Endothelial cell of umbilical vein (primary cell): ENCODE data around the gene SYT7. TPM values are rescaled to one million over a fixed set of nuclear protein-coding genes. Genes with fewer than 3 reads are reported as not detected.

Experiments used
- BruUV-seq: library from RNA; stranded (reverse); fragments of 400-500 nt; replicated peaks from 2 replicates; lab custom pipeline; 2021; lab: Mats Ljungman, UMichigan
- CTCF ChIA-PET: fragments of 300-600, 350-600 bp; sonication (Branson Sonifier 250); formaldehyde crosslinking; loops from one replicate; lab custom pipeline; 2021; ENCODE audit warnings: antibody characterized with exemption, inconsistent platforms; lab: Charles Lee
- POLR2A ChIA-PET: fragments of 300-600, 350-600 bp; sonication (Branson Sonifier 250); formaldehyde crosslinking; loops from one replicate; lab custom pipeline; 2021; ENCODE audit warnings: antibody characterized with exemption, inconsistent platforms; lab: Charles Lee
- DNase-seq: peaks from one replicate; pipeline ENCODE4 v3.0.0-alpha.2; 2011; ENCODE audit warnings: low read depth, low spot score
- FAIRE-seq: peaks from 2 replicates; lab custom pipeline; 2011; peaks lifted over from hg19 to GRCh38; lab: Jason Lieb, UNC
- H2AFZ ChIP-seq: 2 replicates; pipeline ENCODE4 v1.6.0; 2012; ENCODE audit warnings: low read depth, low read length, control low read depth, inconsistent platforms
- H3K27ac ChIP-seq: 2 replicates; pipeline ENCODE4 v1.5.1; 2011; ENCODE audit warnings: low read depth, mild to moderate bottlenecking, control low read depth, low read length, moderate library complexity; ENCODE audit not compliant: insufficient read depth
- H3K27me3 ChIP-seq, 2 experiments: 2 replicates each; pipeline versions ENCODE4 v1.6.0 to v1.6.1; 2011; ENCODE audit warnings: low read length in 2 of 2, mixed read lengths in 1 of 2; ENCODE audit not compliant: control insufficient read depth in 2 of 2, insufficient read depth in 2 of 2
- H3K36me3 ChIP-seq, 2 experiments: 2 replicates in 1 of 2; 3 replicates in 1 of 2; pipeline ENCODE4 v1.5.1; 2011; ENCODE audit warnings: low read length in 2 of 2, mild to moderate bottlenecking in 1 of 2, moderate library complexity in 1 of 2; ENCODE audit not compliant: control insufficient read depth in 2 of 2, insufficient read depth in 2 of 2; ENCODE audit errors: extremely low read depth in 1 of 2
- H3K4me1 ChIP-seq: 3 replicates; pipeline ENCODE4 v1.5.1; 2011; ENCODE audit warnings: mild to moderate bottlenecking, low read length; ENCODE audit not compliant: control insufficient read depth, insufficient read depth; ENCODE audit errors: extremely low read depth
- H3K4me2 ChIP-seq: 2 replicates; pipeline ENCODE4 v1.6.1; 2011; ENCODE audit warnings: low read length, control low read depth, mixed read lengths; ENCODE audit not compliant: insufficient read depth
- H3K4me3 ChIP-seq, 3 experiments: fragments of 200-600 bp in 1 of 3; sonication (generic), shearing (Covaris generic) in 1 of 3; replicated peaks in 1 of 3; 2 replicates each; pipeline ENCODE4 v1.5.1; 2011 to 2016; ENCODE audit warnings: control low read depth in 3 of 3, low read length in 3 of 3, mild to moderate bottlenecking in 2 of 3, inconsistent platforms in 1 of 3, low read depth in 1 of 3, moderate library complexity in 1 of 3; ENCODE audit not compliant: insufficient read depth in 1 of 3
- H3K79me2 ChIP-seq: 2 replicates; pipeline ENCODE4 v1.6.0; 2012; ENCODE audit warnings: low read length, inconsistent platforms; ENCODE audit not compliant: control insufficient read depth, insufficient read depth
- H3K9ac ChIP-seq: replicated peaks from 2 replicates; pipeline ENCODE3; 2011; ENCODE audit warnings: low read length, control low read depth; ENCODE audit not compliant: insufficient read depth; ENCODE audit errors: extremely low read depth
- H3K9me1 ChIP-seq: replicated peaks from 3 replicates; pipeline ENCODE4 v1.6.0; 2011; ENCODE audit warnings: mild to moderate bottlenecking, low read length; ENCODE audit not compliant: control insufficient read depth, insufficient read depth; ENCODE audit errors: extremely low read depth
- H3K9me3 ChIP-seq: replicated peaks from 2 replicates; pipeline ENCODE4 v1.5.1; 2012; ENCODE audit warnings: low read length, inconsistent platforms; ENCODE audit not compliant: control insufficient read depth, insufficient read depth
- H4K20me1 ChIP-seq: replicated peaks from 2 replicates; pipeline ENCODE3; 2011; ENCODE audit warnings: mild to moderate bottlenecking, low read length; ENCODE audit not compliant: control insufficient read depth, insufficient read depth; ENCODE audit errors: extremely low read depth
- EZH2 ChIP-seq: IDR thresholded peaks from 2 replicates; pipeline ENCODE4 v1.6.1; 2012; ENCODE audit warnings: borderline replicate concordance, low read depth, mild to moderate bottlenecking, moderate library complexity, low read length, inconsistent platforms; ENCODE audit not compliant: severe bottlenecking
- FOS ChIP-seq: IDR thresholded peaks from 2 replicates; pipeline ENCODE4 v1.6.1; 2011; ENCODE audit warnings: mild to moderate bottlenecking, low read length, moderate library complexity, borderline replicate concordance; ENCODE audit not compliant: insufficient read depth
- GATA2 ChIP-seq: IDR thresholded peaks from 2 replicates; pipeline ENCODE4 v1.7.0; 2011; ENCODE audit warnings: low read depth, mild to moderate bottlenecking, moderate library complexity, mixed read lengths, low read length; ENCODE audit not compliant: insufficient read length, insufficient read depth
- JUN ChIP-seq: IDR thresholded peaks from 2 replicates; pipeline ENCODE4 v1.6.1; 2011; ENCODE audit warnings: borderline replicate concordance, low read depth; ENCODE audit not compliant: insufficient read length, insufficient read depth
- POLR2AphosphoS5 ChIP-seq: IDR thresholded peaks from 2 replicates; pipeline ENCODE4 v1.6.1; 2012; ENCODE audit warnings: low read depth, mild to moderate bottlenecking, control low read depth, low read length, moderate library complexity; ENCODE audit not compliant: insufficient read depth
- dilution Hi-C: fragments of 300-500 bp; cut with MboI; formaldehyde crosslinking; loops from one replicate; pipeline ENCODE4 v1.15.0; 2019; ENCODE audit warnings: low sequenced_read_pairs; ENCODE audit not compliant: extremely low pct_ligation_motif_present
- intact Hi-C: fragments of 100-400 bp; cut with micrococcal nuclease; formaldehyde crosslinking; loops from one replicate; pipeline ENCODE4 v1.10.0; 2022
- polyA plus RNA-seq, 4 experiments: library from polyadenylated mRNA; depleted of rRNA in 3 of 4; stranded (reverse) in 3 of 4; unstranded in 1 of 4; fragments of >200 nt; gene quantifications; 2 replicates each; pipeline versions ENCODE4 v1.2.1 to v1.2.3, GENCODE V29; 2011 to 2012; ENCODE audit warnings: missing spikeins in 1 of 4
- total RNA-seq: library from RNA; stranded (reverse); gene quantifications from 2 replicates; pipeline ENCODE4 v1.2.3, GENCODE V29; 2021
- TF ChIP-seq, protein P1 (sequence below), 2 donors: IDR thresholded peaks; 1 replicate in 1 of 2; 2 replicates in 1 of 2; pipeline ENCODE4 v1.5.1; 2011; ENCODE audit warnings: low read length in 2 of 2, mild to moderate bottlenecking in 2 of 2, moderate library complexity in 2 of 2, control low read depth in 1 of 2, inconsistent platforms in 1 of 2, low read depth in 1 of 2; ENCODE audit not compliant: insufficient read depth in 1 of 2; ENCODE audit errors: extremely low read depth in 1 of 2
- TF ChIP-seq, protein P2 (sequence below): IDR thresholded peaks from 2 replicates; pipeline ENCODE4 v1.6.1; 2011; ENCODE audit not compliant: insufficient read depth, insufficient read length

The SYT7 gene
- total and polyA plus RNA-seq, 2 donors (not counting 3 experiments of a cell fraction or from before 2014, with no cell fraction given), result 0.08 to 0.55 TPM

DNA sequence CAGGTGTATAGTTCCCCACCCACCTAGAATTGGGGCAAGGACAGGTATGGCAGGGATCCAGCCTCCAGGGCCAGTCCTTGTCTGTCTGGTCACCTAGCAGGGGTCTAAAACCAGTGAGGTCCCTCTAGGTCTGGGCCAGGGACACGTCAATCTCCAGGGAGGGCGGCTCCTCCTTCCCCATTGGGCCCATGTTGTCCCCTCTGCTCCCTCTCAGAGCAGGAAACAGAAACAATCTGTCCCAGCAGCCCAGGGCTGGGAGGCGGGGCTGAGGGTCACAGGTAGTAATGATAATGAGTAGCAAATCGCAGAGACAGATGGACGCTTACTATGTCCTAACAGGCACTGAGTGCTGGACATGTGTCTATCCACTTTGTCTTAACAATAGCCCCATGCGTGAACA lies 22.8 kb upstream of the SYT7 start:
- FAIRE-seq (no peak), DNase-seq (no peak)
- Histone ChIP-seq H2AFZ (no peak overlapping the region), H3K4me2 (no peak overlapping the region), H3K4me3 (no peak overlapping the region), H3K9ac (no peak overlapping the region), H3K79me2 (no peaks in the 10 kb centered on the region), H4K20me1 (no peaks in the 10 kb centered on the region), H3K36me3 (no peaks in the 10 kb centered on the region), H3K27me3 (peaks cover 0 to 1% of the 10 kb centered on the region in 2 experiments), H3K4me1 (no peaks in the 10 kb centered on the region), H3K27ac (no peak overlapping the region), H3K9me1 (no peaks in the 10 kb centered on the region), H3K9me3 (no peaks in the 10 kb centered on the region)
- POLR2A ChIA-PET, result no interaction called here
- BruUV-seq, result no TSS peak
- TF ChIP-seq, protein P1, sequence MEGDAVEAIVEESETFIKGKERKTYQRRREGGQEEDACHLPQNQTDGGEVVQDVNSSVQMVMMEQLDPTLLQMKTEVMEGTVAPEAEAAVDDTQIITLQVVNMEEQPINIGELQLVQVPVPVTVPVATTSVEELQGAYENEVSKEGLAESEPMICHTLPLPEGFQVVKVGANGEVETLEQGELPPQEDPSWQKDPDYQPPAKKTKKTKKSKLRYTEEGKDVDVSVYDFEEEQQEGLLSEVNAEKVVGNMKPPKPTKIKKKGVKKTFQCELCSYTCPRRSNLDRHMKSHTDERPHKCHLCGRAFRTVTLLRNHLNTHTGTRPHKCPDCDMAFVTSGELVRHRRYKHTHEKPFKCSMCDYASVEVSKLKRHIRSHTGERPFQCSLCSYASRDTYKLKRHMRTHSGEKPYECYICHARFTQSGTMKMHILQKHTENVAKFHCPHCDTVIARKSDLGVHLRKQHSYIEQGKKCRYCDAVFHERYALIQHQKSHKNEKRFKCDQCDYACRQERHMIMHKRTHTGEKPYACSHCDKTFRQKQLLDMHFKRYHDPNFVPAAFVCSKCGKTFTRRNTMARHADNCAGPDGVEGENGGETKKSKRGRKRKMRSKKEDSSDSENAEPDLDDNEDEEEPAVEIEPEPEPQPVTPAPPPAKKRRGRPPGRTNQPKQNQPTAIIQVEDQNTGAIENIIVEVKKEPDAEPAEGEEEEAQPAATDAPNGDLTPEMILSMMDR (IDR thresholded peaks at IDR 0.05; ENCODE audit: extremely low read depth in 1 of 2, insufficient read depth in 1 of 2, low read depth in 1 of 2, low read length in 2 of 2), result no peak
- TF ChIP-seq, protein P2, sequence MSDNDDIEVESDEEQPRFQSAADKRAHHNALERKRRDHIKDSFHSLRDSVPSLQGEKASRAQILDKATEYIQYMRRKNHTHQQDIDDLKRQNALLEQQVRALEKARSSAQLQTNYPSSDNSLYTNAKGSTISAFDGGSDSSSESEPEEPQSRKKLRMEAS, result no peak
- TF ChIP-seq GATA2 (no peak), POLR2AphosphoS5 (no peak), EZH2 (no peak), JUN (no peak), FOS (no peak)
- dilution Hi-C loops (no loop called here), intact Hi-C loops (no loop called here)
- CTCF ChIA-PET, result interaction anchor here (1.0 kb wide), 1 partner anchor 22 kb away, joined by 3 read pairs; no protein-coding TSS in a partner anchor
